GM21529 (cell line): Measurements from ENCODE around the gene NUDT1.

ENCODE experiments used
- ATAC-seq: cut with Tn5 transposase; IDR thresholded peaks from one replicate; pipeline ENCODE4 v1.9.1; 2021; ENCODE audit not compliant: unreplicated experiment

Gene NUDT1

GRCh38 chr7:2222516-2222915 is 19.5 kb upstream of the NUDT1 start:
- ATAC-seq = no peak

DNA sequence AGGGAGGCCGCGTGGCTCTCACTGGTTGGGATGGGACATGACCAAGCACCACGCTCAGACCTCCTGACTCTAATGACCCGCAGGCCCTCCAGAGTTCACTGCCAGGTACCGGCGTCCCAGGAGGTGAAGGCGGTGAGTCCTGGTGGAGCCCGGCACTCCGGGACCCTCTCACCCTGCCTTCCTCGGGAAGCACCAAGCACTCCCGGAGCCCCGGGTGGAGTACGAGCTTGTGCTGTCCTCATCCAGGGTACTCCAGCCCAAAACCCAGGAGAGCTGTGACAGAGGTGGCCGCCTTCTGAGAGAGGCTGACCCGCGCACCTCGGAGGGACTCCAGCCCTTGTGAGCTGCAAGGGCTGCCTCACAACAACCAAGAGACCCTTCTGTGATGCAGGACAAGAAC is 18.7 kb upstream of the NUDT1 start:
- no peak for ATAC-seq

GRCh38 chr7:2224491-2224928 is 17.5 kb upstream of the NUDT1 start:
- no peak for ATAC-seq

DNA sequence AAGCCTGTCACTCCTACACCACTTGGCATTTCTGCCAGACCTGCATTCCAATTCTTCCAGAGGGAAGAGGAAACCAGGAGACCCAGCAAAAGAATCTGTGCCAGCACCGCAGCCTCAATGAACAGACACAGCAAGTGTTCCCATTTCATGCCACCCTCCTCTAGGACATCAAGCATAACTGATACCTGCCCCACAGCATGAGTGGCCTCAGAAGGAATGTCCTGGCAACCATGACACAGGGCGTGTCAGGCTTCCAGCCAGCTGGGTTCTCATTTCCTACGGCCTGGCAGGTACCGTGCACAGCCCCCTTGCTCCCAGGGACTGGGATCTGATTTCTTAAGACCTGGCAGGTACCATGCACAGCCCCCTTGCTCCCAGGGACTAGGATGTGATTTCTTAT is 17.1 kb upstream of the NUDT1 start:
- ATAC-seq = no peak

DNA sequence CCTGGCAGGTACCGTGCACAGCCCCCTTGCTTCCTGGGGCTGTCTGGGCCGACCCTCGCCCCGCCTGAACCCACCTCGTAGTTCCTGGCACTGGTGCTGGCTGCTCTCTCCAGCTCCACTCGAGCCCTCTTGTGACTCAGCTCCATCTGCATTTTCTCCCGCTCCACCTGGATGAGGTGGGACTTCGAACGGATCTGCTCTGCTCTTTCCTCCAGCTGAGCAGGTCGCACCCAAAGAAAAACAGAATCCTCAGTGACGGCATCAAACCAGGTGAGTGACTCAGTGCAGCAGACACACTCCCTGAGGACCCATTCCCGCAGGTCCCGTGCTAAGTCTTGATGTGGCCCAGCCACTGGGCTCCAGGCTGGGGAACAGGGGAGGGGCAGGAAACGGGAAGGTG is 16.7 kb upstream of the NUDT1 start:
- no peak for ATAC-seq

- no peak for ATAC-seq
These were observed 16.2 kb upstream of the NUDT1 start for GRCh38 chr7:2225830-2226229.

DNA sequence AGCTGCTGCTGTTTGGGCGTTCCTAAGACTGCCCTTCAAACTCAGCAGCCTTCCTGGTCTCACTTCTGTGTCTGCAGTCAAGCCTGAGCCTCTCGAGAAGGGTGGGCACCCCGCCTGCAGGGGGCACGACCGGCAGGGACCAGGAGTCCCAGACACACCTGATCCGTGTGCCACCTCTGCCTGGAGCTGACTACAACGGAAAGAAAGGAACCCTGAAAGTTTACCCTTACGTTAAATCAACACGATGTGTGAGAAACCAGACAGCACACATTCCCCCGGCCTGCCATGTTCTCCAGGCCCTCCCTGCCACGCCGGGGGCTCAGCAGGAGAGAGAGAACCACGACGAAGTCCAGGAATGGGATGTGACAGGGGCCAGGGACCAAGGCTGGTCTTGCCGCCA is 14.3 kb upstream of the NUDT1 start:
- ATAC-seq = no peak

DNA sequence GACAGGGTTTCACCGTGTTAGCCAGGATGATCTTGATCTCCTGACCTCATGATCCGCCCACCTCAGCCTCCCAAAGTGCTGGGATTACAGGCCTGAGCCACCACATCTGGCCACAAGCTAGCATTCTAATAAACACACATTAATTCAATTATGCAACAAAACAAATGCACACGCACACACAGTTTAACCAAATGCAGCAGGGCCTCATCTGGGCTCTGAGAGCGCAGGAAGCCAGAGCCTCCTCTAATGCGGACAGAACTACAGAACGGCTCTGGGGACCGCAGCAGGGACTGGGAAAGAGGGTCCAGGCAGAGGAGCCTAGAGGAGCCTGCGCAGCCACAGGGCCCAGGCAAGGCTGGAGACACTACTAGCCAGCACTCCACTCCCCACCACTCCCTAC is 13.1 kb upstream of the NUDT1 start:
- ATAC-seq = no peak

DNA sequence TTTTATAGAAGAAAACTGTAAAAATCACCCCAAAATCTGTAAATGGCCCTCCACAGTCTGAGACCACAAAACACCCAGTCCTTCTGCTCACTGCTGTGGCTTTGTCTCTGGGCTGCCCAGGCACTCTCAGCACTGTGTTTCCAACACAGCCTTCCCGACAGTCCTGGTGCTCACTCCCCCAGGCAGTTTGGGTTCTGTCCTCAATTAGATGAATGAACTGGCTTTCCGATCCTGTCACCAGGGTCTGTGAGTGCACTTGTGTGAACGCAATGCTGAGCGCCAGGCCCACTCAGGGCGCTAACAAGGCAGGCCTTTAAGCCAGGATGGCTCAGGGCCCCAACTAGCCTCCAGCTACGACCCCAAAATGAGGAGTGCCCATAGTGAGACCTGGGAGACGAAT is 12.6 kb upstream of the NUDT1 start:
- no peak for ATAC-seq

- no peak for ATAC-seq
These were observed 11.8 kb upstream of the NUDT1 start for GRCh38 chr7:2230226-2230625.

- ATAC-seq = no peak
These were observed 11.1 kb upstream of the NUDT1 start for GRCh38 chr7:2230882-2231281.

DNA sequence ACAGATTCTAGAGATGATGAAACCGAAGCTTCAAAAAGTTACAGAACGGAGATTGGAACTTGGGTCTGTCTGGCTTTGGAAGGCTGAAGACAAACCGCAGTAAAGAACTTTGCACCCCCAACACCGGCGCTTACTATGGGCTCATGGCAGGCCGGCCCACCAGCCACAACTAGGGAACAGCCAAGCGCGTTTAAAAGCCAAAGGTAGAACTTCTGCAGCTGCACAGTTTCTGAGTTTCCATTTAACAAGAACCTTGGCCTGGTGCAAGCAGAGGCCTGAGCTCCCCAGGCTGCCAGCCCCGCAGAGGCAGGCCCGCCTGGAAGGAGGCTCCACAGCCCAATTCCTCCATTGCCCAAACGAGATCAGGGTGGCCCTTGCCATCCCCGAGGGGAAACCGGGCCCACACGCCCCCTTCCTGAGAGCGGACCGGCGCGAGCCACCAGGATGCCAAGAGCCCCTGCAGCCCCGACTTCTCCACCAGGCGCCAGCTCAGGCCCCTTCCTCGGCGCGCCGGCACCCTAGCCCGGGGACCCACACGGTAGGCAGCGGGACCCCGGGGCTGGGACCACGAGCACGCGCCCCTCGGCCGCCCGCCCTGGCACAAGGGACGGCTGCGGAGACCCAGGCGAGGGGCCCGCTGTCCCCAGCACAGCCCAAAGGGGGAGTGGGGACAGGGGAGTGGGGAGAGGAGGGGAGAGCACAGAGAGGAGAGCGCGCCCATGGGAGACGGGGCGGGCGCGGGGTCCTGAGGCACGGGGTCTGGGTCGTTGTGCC is 9.8 kb upstream of the NUDT1 start:
- ATAC-seq = peak; percentile 27

GRCh38 chr7:2232766-2233520 is 9.1 kb upstream of the NUDT1 start, which contains the start of gene MAD1L1:
MAD1L1 (minus strand) TSS chr7:2232945; CDS start chr7:2230133, 2,812 bp downstream.
- ATAC-seq = peak; percentile 69

- no peak for ATAC-seq
These were observed 8.1 kb upstream of the NUDT1 start for GRCh38 chr7:2233926-2234325.

GRCh38 chr7:2237109-2237602 is 4.9 kb upstream of the NUDT1 start:
- peak; percentile 67 for ATAC-seq

DNA sequence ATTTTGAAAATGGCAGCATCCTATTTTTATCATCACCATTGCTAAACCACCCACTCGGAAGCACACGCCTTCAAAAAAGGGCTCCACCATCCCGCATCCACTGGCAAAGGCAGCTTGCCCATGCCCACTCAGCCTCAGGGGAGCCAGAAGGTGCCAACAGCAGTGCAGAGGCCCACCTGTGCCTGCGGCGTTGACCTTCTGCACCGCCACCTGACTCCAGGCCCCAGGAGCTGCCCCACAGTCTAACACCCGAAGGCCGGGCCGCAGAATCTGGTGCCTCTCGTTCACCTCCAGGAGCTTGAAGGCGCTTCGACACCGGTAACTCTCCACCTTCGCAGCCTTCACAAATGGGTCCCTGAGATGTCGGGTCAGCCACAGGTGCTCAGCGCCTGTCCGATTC is 2.8 kb upstream of the NUDT1 start:
- ATAC-seq = no peak

DNA sequence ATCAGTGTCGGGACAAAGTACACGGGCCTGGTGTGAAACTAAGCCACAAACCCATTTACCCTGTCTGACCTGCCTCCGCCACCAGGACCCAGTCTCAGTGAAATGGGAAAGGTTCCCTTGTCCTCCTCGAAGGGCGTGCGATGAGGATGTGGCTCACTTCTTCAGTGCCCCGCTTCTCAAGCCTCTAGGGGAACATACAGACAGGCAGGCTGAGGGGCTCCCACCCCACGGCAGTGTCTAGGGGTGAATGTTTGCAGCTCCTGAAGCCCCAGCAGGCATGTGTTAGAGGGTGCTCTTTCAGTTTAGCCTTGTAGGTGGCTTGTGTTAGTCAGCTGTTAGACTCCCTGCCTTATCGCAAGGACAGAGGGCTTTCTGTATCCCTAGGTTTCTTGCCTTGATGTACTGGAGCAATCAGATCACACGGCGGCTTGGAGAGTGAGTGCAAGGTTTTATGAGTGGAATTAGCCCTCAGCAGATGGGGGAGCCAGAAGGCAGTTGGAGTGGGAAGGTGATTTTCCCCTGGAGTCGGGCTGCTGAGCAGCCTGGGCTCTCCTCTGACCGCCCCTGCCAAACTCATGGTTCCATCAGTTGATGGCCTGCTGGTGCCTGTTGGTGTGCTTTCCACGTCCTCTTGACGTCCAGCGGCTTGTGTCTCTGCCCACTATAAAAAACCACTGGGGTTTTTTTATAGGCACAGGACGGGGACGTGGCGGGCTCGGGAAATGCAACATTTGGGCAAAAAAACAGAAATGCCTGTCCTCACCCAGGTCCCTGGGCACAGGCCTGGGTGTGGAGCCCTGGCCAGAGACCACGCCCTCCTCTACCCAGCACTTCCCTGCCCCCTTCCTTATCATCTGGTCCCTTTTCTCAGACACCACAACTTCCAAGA is 759 bp downstream of the NUDT1 start:
- ATAC-seq = no peak

- ATAC-seq = no peak
These were observed 1.4 kb downstream of the NUDT1 start for GRCh38 chr7:2243458-2243857.

- no peak for ATAC-seq
These were observed 2.5 kb downstream of the NUDT1 start for GRCh38 chr7:2244404-2244995.

DNA sequence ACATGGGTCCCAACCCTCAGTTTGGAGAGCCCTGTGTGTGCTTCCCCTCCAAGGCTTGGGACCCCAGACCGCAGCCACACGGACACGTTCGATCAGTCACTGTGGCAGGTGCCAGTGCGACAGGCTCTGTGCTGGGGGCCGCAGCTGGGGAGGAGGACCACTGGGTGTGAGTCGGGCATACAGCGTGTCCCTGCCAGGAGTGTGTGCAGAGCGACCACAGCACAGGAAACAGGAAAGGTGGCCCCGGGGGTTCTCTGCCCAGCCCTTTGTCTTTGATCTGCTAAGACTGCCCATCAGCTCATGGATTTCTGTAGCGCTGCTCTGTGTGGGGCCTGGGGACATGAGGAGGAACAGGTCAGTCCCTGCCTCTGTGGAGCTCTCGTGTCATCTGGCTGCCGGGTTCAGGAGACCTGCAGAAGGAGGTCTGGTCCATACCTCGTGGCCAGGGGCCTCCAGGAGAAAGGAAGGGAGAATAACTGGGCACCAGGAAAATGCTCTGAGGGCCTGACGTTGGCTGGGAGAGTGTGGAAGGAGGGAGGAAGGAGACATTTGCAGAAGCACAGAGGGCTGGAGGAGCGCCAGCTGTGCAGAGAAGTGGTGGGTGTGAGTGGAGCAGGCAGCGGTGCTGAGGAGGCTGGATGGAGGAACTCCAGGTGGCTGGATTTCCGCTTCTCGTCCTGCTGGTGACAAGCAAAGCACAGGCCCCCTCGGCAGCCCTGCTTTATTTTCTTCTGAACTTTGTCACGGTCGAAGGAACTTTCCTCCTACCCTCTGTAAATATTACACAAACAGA is 4.1 kb downstream of the NUDT1 start:
- no peak for ATAC-seq
